CD4-positive, alpha-beta T cell treated with Interleukin-10 for 1 hour (primary cell): ENCODE data around the gene ALOXE3.

Source experiments
- DNase-seq: peaks from one replicate; pipeline ENCODE4 v3.0.0-alpha.2; 2020

Gene ALOXE3

GRCh38 chr17:8153957-8154607, 35.8 kb upstream of the ALOXE3 start:
- peak; percentile 95 for DNase-seq

- peak; percentile 59 for DNase-seq
Observed at GRCh38 chr17:8153525-8153956, 35.2 kb upstream of the ALOXE3 start.

GRCh38 chr17:8153031-8153451, 34.7 kb upstream of the ALOXE3 start:
- DNase-seq, result no peak

GRCh38 chr17:8152112-8152775, 33.9 kb upstream of the ALOXE3 start, which contains the start of gene PER1:
TSS of gene PER1 (minus strand) at chr17:8152404. CDS start at chr17:8150706, 1,698 bp downstream.
- DNase-seq, result peak; percentile 94

- DNase-seq, result peak; percentile 56
Observed at GRCh38 chr17:8151641-8152111, 33.4 kb upstream of the ALOXE3 start.

- DNase-seq, result peak; percentile 94
Observed at GRCh38 chr17:8151120-8151640, 32.9 kb upstream of the ALOXE3 start.

- DNase-seq, result peak; percentile 22
Observed at GRCh38 chr17:8150194-8151119, 32.1 kb upstream of the ALOXE3 start.

- DNase-seq, result peak; percentile 25
Observed at GRCh38 chr17:8149419-8150193, 31.3 kb upstream of the ALOXE3 start.

GRCh38 chr17:8148560-8148959, 30.2 kb upstream of the ALOXE3 start:
- DNase-seq, result no peak

- no peak for DNase-seq
Observed at GRCh38 chr17:8147805-8148404, 29.6 kb upstream of the ALOXE3 start.

GRCh38 chr17:8147141-8147804, 29.0 kb upstream of the ALOXE3 start:
- no peak for DNase-seq

- DNase-seq, result peak; percentile 7
Observed at GRCh38 chr17:8146381-8147140, 28.2 kb upstream of the ALOXE3 start.

- no peak for DNase-seq
Observed at GRCh38 chr17:8145811-8146210, 27.5 kb upstream of the ALOXE3 start.

GRCh38 chr17:8144401-8145231, 26.3 kb upstream of the ALOXE3 start:
- peak; percentile 21 for DNase-seq

GRCh38 chr17:8143581-8144400, 25.5 kb upstream of the ALOXE3 start:
- DNase-seq, result peak; percentile 24

GRCh38 chr17:8142887-8143580, 24.7 kb upstream of the ALOXE3 start:
- peak; percentile 31 for DNase-seq

- DNase-seq, result peak; percentile 25
Observed at GRCh38 chr17:8142158-8142886, 24.0 kb upstream of the ALOXE3 start.
